Urinary bladder (tissue), 4 donors: ENCODE measurements around the gene ELAVL3. TPM values are rescaled to one million over a fixed set of nuclear protein-coding genes. Genes with fewer than 3 reads are reported as not detected.
"Not testable (repeated sequence)": the region's sequence is repeated elsewhere in the genome, so short reads cannot be mapped to it uniquely, and the experiment has no call there.

Experiments used
- DNase-seq: peaks from one replicate; pipeline ENCODE4 v3.0.0-alpha.2; 2015; ENCODE audit errors: extremely low spot score
- H3K27ac ChIP-seq: one replicate; pipeline ENCODE4 v1.5.1; 2013; ENCODE audit warnings: low read depth, mild to moderate bottlenecking, moderate library complexity
- H3K36me3 ChIP-seq: one replicate; pipeline ENCODE4 v1.6.1; 2013; ENCODE audit warnings: mild to moderate bottlenecking, moderate library complexity; ENCODE audit not compliant: insufficient read depth
- H3K4me1 ChIP-seq: one replicate; pipeline ENCODE4 v1.6.1; 2013; ENCODE audit warnings: mild to moderate bottlenecking, moderate library complexity; ENCODE audit not compliant: insufficient read depth
- H3K4me3 ChIP-seq: one replicate; pipeline ENCODE4 v1.5.1; 2013; ENCODE audit warnings: low read depth, low read length
- WGBS: extraction: QIAGEN DNeasy Blood & Tissue Kit; methylation state at CpG from one replicate; pipeline ENCODE4 v1.1.7; 2013; 5-methylcytosine and 5-hydroxymethylcytosine counted together
- polyA plus RNA-seq: library from polyadenylated mRNA; stranded (reverse); fragments of 200-250 nt; gene quantifications from one replicate; pipeline ENCODE4 v1.2.3, GENCODE V29; 2013
- total RNA-seq: library from RNA; depleted of rRNA; stranded (reverse); fragments of >200 nt; gene quantifications from one replicate; pipeline ENCODE4 v1.2.3, GENCODE V29; 2014
- donor health status: healthy with polysubstance abuse.
- donor health status: healthy.

Gene ELAVL3
- total and polyA plus RNA-seq, 2 donors: 0.28 to 0.90 TPM

DNA sequence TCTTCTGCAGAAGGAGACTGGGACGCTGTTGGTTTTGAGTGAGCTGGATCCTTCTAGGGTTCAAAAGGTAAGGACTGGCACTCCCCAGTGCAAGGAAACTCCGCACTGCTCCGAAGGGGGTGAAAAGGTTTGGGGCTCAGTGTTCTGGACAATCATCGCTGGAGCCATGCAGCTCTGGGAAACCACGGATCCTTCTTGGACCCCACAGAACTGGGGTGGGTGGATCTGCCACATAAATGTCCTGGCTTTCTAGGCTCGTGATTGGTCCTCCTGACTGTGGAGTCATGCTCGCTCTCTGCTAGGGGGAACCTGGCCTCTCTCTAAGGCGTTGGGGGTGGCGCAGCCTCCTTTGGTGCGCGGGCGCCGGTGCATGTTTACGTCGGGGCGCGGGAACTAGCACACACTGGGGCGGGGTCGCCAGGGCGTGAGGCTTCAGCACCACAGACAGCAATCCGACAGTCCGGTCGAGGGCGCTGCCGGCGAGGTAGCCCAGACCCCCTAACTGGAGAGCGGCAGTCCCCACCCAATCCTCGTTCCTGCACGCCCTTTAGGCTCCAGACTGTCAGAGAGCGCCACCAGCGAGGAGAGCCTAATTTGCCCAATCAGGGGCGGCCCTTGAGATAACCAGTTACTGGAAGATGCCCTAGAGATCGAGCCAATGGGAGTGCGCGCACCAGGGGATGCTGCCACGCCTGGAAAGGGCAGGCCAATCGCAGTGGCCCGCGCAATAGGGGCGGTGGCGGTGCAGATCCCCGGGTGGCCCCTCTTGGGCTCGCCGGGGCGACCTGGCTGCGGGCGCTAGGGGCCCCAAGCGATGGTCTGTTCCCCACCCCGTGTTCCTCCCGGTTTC lies 913 bp upstream of the ELAVL3 start:
- DNase-seq: no peak
- no peaks in the 10 kb centered on the region for H3K36me3 ChIP-seq

DNA sequence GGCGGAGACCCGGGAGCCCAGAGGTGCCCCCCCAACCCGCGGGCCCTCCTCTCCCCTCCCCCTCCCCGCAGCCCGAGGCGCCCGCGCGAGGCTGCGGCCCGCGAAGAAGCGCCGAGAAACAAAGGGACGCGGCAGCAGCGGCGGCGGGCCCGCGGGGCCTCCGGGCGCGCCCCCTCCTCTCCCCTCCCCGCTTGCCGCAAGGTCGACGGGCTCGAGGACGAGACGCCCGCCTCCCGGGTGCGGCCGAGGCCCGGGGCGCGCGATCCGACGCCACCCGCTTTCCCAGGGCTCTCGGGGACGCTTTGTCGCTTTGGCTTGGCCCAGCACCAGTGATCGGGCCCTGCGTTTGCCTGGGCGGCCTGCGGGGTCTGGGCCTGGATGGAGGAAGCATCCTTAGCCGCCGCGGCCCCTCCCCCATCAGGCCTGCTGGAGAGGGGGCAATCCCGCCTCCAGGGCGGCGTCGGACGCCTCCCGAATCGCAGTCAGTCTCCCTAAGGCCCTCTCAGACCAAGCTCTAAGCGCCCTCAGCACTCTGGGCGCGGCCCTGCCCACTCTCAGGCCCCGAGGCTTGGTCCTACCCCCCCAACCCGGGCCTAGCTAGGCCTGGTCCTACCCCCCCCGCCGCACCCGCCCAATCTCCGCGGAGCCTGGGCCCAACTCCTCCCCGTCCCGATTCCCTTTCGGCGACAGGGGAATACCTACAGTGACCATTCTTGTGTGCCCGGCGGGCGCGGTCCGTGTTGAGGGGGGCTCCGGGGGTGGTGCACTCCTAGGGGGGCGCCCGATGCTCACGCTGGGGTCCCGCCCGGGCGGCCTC lies 740 bp downstream of the ELAVL3 start:
- Histone ChIP-seq H3K4me3 (no peak overlapping the region), H3K36me3 (no peaks in the 10 kb centered on the region), H3K27ac (no peak overlapping the region), H3K4me1 (no peaks in the 10 kb centered on the region)
- DNase-seq: no peak
- 5% methylated on average over 85 of the region's 86 CpGs for WGBS

More for the DNA sequence above, 913 bp upstream of the ELAVL3 start:
- Histone ChIP-seq H3K4me1 (no peaks in the 10 kb centered on the region), H3K4me3 (peak overlapping the region; percentile 6), H3K27ac (no peak overlapping the region)
- WGBS: 4% methylated on average over 50 of the region's 50 CpGs

DNA sequence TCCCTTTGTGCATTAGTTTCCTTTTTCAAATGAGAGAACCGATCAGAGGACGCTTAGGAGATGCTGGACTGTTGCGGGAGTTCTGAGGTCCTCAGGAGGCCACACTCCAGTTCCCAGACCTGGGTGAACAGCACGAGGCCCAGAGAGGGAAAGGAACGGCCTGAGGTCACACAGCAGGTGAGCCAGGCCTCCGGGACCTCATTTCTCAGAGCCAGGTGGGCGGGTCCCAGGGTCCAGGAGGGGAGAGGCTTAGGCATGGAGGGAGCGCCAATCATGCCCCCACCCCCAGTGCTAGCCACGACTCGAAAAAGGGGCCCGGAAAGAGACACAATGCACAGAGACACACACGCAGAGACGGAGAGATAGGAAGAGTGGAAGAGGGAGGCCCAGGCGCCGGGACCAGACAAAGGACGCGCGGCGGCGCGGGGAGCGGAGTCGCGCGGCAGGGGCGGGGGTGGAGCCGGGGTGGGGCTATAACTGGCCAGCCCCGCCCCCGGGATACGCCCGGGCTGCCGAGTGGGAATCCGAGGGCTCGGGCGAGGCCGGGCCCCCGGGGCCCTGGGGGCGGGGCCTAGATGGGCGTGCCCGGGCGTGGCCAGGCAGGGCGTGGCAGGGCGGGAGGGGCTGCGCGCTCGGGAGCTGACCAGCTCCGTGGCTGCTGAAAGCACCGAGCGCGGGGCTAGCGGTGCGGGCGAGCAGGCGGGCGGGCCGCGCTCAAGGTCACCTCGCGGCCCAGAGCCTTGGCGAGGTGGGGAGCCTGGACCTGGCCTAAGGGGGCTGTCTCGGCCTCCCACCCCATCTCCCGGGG lies 1.6 kb downstream of the ELAVL3 start:
- Histone ChIP-seq H3K27ac (no peak overlapping the region), H3K4me1 (no peaks in the 10 kb centered on the region), H3K36me3 (no peaks in the 10 kb centered on the region), H3K4me3 (no peak overlapping the region)
- DNase-seq: no peak
- WGBS: 13% methylated on average over 62 of the region's 62 CpGs

DNA sequence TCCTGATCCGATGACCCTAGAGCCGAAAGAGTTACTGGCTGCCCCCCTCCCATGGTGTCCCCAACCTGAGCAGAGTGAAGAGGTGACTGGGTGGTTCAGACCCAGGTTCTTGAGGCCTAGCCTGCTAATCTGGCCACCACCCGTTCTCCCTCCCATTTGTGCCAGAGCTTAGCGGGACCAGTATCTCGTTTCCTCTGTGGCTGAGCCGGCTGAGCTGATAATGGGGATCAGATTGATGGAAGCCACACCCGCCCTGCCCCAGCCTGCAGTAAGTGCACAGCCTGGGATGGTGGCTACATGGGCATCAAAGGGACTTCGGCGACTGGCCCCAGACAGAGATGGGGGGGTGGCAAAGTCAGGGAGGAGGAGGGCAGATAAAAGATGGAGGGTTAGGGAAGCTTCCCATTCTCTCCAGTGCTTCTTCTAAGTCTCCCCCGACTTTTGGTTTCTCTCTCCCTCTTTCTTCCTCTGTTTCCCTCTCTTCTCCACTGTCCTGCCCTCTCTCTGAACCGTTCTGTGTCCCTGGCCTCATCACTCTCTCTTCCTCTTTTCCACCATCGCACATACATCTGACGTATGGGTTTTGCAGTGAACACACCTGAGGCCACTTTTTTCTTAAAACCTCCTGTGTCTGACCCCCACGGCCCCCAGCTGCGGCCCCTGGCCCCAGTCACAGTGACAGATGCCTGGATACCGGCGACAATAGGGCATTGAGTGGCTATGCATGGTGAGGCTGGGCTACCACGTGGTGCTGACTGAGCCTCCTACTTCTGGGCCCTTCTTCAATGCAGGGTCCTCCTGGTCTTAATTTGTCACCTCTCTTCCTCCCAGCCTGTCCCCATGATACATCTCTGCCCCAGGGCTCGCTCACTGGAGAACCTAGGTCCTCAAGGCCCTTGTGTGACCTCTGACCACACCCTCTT lies 2.4 kb downstream of the ELAVL3 start:
- WGBS: 61% methylated on average over 19 of the region's 19 CpGs
- Histone ChIP-seq H3K4me3 (no peak overlapping the region), H3K4me1 (no peaks in the 10 kb centered on the region), H3K36me3 (no peaks in the 10 kb centered on the region), H3K27ac (no peak overlapping the region)
- no peak for DNase-seq

DNA sequence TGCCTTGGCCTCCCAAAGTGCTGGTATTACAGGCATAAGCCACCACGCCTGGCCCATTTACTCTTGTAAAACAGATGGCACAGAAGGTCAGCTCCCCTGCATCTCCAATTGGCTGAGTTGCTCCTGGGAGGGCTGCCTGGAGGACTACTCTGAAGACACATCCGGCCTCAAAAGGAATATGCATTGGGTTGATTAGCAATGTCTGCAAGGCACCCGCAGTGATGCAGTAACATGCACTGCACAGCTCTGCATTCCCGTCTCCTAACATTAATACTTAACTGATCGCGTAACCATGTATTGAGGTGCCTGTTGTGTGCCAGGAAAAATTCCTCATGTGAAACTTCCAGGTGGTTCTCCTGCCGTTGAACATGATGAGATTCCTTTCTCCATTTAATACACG lies 5.0 kb downstream of the ELAVL3 start:
- H3K4me3 ChIP-seq: no peak overlapping the region
- no peaks in the 10 kb centered on the region for H3K36me3 ChIP-seq
- H3K4me1 ChIP-seq: no peaks in the 10 kb centered on the region

DNA sequence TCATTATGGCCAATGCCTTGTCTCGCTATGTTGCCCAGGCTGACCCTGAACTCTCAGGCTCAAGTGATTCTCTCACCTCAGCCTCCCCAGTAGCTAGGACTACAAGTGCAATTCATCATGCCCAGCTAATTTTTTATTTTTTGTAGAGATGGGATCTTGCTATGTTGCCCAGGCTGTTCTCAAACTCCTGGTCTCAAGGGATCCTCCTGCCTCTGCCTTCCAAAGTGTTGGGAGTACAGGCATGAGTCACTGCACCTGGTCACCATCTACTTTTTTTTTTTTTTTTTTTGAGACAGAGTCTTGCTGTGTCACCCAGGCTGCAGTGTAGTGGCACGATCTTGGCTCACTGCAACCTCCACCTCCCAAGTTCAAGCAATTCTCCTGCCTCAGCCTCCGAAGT lies 5.5 kb downstream of the ELAVL3 start:
- DNase-seq, H3K4me1 ChIP-seq, H3K4me3 ChIP-seq, H3K36me3 ChIP-seq, H3K27ac ChIP-seq: not testable (repeated sequence)
- 95% methylated on average over 3 of the region's 3 CpGs for WGBS

More for the DNA sequence above, 5.0 kb downstream of the ELAVL3 start:
- WGBS: 74% methylated on average over 8 of the region's 8 CpGs
- no peak overlapping the region for H3K27ac ChIP-seq
- DNase-seq: no peak

DNA sequence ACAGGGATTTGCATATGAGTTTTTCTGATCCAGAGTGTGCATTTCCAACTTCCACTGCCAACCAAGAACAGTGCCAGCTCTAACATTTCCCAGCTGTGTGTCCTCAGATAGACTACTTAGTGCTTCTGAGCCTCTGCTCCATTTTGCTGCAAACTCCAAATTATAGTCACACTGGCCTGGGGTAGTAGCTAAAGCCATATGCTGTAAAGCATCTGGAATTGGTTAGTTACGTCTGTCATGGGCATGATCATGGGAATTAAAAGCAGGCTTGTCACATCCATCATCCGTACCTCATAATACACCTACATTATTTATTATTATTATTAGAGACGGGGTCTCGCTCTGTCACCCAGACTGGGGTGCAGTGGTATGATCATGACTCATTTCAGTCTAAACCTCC lies 7.1 kb downstream of the ELAVL3 start:
- WGBS: 39% methylated on average over 4 of the region's 4 CpGs
- no peak overlapping the region for H3K27ac ChIP-seq
- H3K36me3 ChIP-seq: no peaks in the 10 kb centered on the region

DNA sequence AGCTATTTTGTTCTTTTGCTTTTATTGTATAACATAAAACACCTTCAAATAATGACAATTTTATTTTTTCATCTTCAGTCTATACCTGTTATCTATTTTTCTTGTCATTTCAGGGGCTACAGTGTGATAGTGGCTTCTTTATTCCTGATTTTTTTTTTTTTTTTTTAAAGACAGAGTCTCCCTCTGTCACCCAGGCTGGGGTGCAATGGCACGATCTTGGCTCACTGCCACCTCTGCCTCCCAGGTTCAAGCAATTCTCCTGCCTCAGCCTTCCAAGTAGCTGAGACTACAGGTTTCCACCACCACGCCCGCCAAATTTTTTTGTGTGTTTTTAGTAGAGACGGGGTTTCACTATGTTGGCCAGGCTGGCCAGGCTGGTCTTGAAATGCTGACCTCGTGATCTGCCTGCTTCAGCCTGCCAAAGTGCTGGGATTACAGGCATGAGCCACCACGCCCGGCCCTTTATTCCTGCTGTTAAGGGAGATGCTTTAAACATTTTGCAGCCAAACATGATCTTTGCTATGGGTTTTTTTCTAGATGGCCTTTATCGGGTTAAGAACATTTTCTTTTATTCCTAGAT lies 12.5 kb downstream of the ELAVL3 start:
- not testable (repeated sequence) for H3K4me3 ChIP-seq, H3K36me3 ChIP-seq, H3K4me1 ChIP-seq, H3K27ac ChIP-seq, DNase-seq
- 52% methylated on average over 8 of the region's 8 CpGs for WGBS

More for the DNA sequence above, 7.1 kb downstream of the ELAVL3 start:
- no peak overlapping the region for H3K4me3 ChIP-seq
- DNase-seq: no peak
- no peaks in the 10 kb centered on the region for H3K4me1 ChIP-seq

DNA sequence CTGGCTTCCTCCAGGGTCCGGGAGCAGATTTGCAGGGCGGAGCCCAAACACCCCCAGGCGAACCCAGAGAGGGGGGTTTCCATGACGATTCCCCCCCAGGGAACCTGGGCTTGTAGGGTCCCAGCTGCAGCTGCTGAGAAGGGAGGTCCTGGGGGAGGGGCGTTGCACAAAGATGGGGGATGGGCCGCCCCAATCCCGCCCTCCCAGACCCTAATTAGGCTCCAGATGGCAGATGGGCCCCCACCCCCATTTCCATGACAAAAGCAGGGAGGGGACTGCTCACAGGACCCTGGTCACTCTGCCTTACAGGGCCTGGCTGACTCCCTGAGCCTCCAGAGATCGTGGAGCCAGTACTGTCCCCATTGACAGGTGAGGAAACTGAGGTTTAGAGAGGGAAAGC lies 15.2 kb downstream of the ELAVL3 start:
- no peaks in the 10 kb centered on the region for H3K4me1 ChIP-seq
- no peaks in the 10 kb centered on the region for H3K36me3 ChIP-seq
- 34% methylated on average over 8 of the region's 8 CpGs for WGBS
- H3K4me3 ChIP-seq: no peak overlapping the region
- no peak for DNase-seq
- H3K27ac ChIP-seq: no peak overlapping the region

DNA sequence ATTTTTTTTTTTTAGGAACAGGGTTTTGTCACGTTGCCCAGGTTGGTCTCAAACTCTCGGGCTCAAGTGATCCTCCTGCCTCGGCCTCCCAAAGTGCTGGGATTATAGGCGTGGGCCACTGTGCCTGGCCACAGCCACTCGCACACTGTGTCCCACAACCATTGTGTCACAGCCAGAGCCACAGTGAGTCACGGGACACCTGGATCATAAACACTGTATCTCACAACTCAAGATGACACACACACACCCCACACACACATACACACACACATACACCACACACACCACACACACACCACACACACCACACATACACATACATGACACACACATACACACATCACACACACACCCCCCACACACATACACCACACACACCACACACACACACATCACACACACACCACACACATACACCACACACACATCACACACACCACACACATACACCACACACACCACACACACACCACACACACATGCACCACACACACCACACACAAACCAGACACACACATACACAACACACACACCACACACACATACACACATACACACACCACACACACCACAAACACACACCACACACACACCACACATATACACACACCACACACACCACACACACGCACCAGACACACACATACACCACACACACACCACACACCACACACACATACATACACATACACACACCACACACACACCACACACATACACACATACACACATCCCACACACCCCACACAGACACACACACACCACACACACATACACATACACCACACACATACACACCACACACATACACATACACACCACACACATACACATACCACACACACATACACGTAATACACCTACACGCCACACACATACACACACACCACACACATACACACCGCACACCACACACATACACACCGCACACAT lies 16.2 kb downstream of the ELAVL3 start:
- H3K27ac ChIP-seq: no peak overlapping the region
- 87% methylated on average over 11 of the region's 11 CpGs for WGBS
- no peak overlapping the region for H3K4me3 ChIP-seq
- no peak for DNase-seq
- H3K4me1 ChIP-seq: no peaks in the 10 kb centered on the region
- no peaks in the 10 kb centered on the region for H3K36me3 ChIP-seq

DNA sequence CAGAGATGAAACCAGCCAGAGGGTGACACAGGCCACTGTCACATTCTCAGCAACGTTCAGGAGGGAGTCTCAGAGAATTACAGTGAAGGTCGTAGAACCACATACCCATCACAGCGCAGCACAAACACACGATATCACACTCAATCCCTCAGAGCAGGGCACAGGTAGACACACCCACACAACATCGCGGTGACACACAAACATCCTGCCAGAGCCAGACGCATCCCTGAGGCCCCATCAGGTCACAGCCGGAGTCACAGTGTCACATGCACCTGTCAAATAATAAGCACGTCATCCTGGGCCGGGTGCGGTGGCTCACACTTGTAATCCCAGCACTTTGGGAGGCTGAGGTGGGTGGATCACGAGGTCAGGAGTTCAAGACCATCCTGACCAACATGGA lies 17.5 kb downstream of the ELAVL3 start:
- H3K4me1 ChIP-seq: no peaks in the 10 kb centered on the region
- WGBS: 66% methylated on average over 12 of the region's 12 CpGs
- H3K4me3 ChIP-seq: no peak overlapping the region
- no peak overlapping the region for H3K27ac ChIP-seq
- H3K36me3 ChIP-seq: no peaks in the 10 kb centered on the region
- no peak for DNase-seq

DNA sequence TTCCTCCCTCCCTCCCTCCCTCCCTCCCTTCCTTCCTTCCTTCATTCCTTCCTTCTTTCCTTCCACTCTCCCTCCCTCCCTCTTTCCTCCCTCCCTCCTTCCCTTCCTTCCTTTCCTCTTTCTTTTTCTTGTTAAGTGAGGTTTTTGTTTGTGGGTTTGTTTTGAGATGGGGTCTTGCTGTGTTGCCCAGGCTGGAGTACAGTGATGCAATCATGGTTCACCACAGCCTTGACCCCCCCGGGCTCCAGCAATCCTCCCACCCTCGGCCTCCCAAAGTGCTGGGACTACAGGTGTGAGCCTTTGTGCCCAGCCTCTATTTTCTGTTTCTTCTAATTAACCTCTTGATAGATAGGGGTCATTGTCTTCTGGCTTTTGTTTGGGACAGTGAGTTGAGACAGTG lies 19.4 kb downstream of the ELAVL3 start:
- Histone ChIP-seq H3K4me1 (no peaks in the 10 kb centered on the region), H3K4me3 (no peak overlapping the region), H3K36me3 (no peaks in the 10 kb centered on the region), H3K27ac (no peak overlapping the region)
- no peak for DNase-seq
- WGBS: 81% methylated on average over 2 of the region's 2 CpGs
